ENCODE results near the gene NAV1.
"Not testable (repeated sequence)": the region's sequence is repeated elsewhere in the genome, so short reads cannot be mapped to it uniquely, and the experiment has no call there.

Gene NAV1, protein sequence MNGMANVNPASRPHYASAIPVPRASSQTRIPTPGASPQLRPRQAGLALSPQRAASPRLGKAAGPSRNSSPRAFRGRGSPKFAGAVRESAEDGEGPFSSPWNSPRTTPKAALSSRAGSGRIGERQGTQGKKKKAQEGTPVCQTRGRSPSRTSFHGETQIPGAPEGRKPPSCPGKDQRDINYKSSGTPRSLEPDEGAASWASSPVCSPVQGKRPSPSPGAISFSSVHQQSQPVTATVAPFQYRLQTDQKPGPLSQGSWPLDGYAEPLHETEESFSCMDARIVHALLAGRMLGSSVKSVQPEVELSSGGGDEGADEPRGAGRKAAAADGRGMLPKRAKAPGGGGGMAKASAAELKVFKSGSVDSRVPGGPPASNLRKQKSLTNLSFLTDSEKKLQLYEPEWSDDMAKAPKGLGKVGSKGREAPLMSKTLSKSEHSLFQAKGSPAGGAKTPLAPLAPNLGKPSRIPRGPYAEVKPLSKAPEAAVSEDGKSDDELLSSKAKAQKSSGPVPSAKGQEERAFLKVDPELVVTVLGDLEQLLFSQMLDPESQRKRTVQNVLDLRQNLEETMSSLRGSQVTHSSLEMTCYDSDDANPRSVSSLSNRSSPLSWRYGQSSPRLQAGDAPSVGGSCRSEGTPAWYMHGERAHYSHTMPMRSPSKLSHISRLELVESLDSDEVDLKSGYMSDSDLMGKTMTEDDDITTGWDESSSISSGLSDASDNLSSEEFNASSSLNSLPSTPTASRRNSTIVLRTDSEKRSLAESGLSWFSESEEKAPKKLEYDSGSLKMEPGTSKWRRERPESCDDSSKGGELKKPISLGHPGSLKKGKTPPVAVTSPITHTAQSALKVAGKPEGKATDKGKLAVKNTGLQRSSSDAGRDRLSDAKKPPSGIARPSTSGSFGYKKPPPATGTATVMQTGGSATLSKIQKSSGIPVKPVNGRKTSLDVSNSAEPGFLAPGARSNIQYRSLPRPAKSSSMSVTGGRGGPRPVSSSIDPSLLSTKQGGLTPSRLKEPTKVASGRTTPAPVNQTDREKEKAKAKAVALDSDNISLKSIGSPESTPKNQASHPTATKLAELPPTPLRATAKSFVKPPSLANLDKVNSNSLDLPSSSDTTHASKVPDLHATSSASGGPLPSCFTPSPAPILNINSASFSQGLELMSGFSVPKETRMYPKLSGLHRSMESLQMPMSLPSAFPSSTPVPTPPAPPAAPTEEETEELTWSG (N-terminal part only)

DNA sequence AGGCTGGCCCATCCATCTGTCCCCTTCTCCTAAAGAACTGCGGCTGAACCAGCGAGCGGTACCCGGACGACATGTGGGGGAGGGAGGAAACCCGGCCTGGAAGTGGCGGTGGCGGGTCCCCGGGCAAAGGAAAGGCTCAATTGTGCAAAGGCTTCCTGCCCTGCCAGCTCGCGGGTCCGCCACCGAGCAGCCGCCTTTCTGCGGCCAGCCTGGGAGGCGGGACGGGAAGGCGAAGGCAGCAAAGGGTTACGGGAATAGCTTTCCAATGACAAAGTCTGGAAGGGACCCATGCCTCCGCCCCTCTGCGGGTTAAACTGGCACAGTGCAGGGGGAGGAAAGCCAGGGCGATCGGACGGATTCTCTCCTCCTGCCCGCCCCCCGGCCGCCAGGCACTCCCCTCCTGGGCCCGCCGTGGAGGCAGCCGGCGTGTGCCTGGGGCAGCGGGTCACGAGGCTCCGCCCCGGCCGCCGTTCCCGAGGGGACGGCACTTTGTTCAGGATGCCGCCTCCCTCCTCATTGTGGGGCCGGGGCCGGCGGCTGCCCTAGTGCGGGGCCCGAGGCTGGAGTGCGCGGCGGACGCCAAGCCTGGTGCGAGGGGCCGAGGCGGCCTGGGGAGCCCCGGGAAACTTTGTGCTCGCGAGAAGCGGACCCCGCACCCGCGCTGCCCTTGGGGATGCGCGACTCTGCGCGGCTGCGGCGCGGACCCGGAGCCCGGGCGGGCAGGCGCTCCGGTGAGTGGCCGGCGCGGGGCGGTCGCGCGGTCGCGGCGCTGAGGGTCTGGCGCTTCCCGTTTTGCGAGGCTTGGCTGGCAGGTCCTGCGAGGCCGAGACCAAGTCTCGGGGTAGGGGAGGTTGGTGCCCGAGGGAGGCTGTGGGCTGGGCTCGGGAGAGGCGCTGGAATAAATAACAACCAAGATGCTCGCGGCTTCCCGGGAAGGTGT is at the start of gene NAV1:
NAV1 (plus strand) TSS at position 516 of the 940 bp plus-strand sequence. CDS start 83,758 bp downstream, outside the sequence.
- Mint-ChIP-seq H3K9me3 (no peaks in the 10 kb centered on the region), H3K4me1 (ENCODE audit: low read depth) (peaks cover 85% of the 10 kb centered on the region), H3K36me3 (ENCODE audit: low read depth) (no peaks in the 10 kb centered on the region), H3K27me3 (peaks cover 23% of the 10 kb centered on the region), H3K27ac (peak within 1 kb of the TSS; percentile 62), H3K4me3 (peak within 1 kb of the TSS; percentile 66)
- intact Hi-C loops (cut with micrococcal nuclease), result loop anchor here (5.0 to 10.0 kb wide), 2 partner anchors 253 to 436 kb away; no protein-coding TSS in a partner anchor

DNA sequence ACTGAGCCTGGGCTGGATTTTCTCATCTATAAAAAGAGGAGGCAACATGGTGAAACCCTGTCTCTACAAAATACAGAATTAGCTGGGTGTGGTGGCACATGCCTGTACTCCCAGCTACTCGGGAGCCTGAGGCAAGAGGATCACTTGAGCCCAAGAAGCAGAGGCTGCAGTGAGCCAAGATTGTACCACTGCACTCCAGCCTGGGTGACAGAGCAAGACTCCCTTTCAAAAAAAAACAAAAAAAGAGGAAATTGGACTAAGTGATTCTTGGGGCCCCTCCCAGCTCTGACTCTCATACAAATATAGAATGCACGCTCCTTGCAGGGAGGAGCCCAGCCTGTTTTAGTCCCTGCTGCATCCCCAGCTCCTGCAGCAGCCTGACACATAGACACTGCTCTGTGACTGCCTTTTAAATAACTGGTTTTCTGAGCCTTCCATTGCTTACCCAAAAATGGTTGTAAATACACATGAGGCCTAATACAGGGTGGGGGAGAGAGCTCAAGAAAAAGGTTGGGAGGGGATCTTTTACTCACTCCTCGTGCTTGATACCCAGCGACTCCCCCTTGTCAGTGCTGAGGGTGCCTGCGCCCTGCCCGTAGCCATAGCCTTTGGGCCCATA is 49.2 kb upstream of the NAV1 start:
- peaks cover 98% of the 10 kb centered on the region for H3K36me3 Mint-ChIP-seq (ENCODE audit: low read depth)
- H3K27me3 Mint-ChIP-seq, result no peaks in the 10 kb centered on the region
- peak overlapping the region; percentile 89 for H3K27ac Mint-ChIP-seq
- intact Hi-C loops (cut with micrococcal nuclease), result loop anchor here (2.0 kb wide), 1 partner anchor 17 kb away; the partner anchor contains the start of gene CSRP1
- peak overlapping the region; percentile 40 for H3K4me3 Mint-ChIP-seq
- peaks cover 63% of the 10 kb centered on the region for H3K4me1 Mint-ChIP-seq (ENCODE audit: low read depth)
- no peaks in the 10 kb centered on the region for H3K9me3 Mint-ChIP-seq

DNA sequence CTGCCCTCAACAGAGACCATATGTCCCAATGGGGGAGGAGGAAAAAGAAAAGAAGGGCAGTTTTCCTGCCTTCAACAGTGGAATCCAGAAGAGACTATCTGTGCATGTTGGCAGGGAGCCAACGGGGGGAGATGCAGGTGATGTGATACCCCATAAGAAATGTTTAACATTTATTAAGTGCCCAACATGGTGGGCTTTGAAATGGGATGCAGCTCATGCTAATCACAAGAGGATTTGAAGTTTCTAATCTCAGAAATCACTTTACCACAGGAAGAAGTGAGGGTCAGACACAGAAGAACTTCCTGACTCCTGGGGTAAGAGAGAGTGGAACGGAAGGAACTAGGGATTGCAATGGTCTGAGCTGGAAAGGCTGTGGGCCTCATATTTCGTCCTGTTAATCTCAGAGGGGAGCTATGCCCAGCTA is 48.2 kb upstream of the NAV1 start:
- H3K36me3 Mint-ChIP-seq (ENCODE audit: low read depth), result peaks cover 98% of the 10 kb centered on the region
- peaks cover 70% of the 10 kb centered on the region for H3K4me1 Mint-ChIP-seq (ENCODE audit: low read depth)
- no peaks in the 10 kb centered on the region for H3K9me3 Mint-ChIP-seq
- no peaks in the 10 kb centered on the region for H3K27me3 Mint-ChIP-seq
- intact Hi-C loops (cut with micrococcal nuclease), result no loop called here
- H3K4me3 Mint-ChIP-seq, result no peak overlapping the region
- peak overlapping the region; percentile 89 for H3K27ac Mint-ChIP-seq

DNA sequence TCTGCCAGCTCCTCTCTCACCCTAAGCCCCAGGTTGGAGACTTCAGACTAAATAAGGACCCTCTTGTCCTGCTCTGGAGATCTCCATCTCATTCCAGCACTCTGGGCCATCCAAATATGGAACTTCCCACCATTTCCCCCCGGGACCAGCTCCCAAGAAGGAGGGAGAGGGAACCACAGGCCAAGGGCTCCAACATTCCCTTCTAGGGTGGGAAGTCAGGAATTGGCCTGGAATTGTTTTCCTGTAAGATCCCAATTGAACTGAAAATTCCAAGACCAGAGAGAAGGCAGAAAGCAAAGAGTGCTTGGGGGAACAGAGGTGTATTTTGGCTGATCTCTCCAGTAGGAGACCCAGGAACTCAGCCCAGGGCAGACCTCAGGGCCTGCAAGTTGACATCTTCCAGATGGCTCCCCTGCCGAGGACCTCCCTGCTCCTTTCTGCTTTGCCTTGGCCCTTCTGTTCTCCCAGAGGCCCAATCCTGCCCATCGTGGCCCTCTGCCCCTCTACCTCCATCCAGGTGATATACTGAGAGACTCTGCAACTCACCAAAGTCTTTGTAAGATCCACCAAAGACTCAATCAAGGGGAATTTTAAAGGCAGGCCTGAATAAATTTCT is 46.9 kb upstream of the NAV1 start:
- H3K27me3 Mint-ChIP-seq, result no peaks in the 10 kb centered on the region
- H3K4me1 Mint-ChIP-seq (ENCODE audit: low read depth), result peaks cover 79% of the 10 kb centered on the region
- H3K27ac Mint-ChIP-seq, result peak overlapping the region; percentile 32
- H3K4me3 Mint-ChIP-seq, result no peak overlapping the region
- H3K36me3 Mint-ChIP-seq (ENCODE audit: low read depth), result peaks cover 98% of the 10 kb centered on the region
- H3K9me3 Mint-ChIP-seq, result no peaks in the 10 kb centered on the region
- intact Hi-C loops (cut with micrococcal nuclease), result no loop called here

DNA sequence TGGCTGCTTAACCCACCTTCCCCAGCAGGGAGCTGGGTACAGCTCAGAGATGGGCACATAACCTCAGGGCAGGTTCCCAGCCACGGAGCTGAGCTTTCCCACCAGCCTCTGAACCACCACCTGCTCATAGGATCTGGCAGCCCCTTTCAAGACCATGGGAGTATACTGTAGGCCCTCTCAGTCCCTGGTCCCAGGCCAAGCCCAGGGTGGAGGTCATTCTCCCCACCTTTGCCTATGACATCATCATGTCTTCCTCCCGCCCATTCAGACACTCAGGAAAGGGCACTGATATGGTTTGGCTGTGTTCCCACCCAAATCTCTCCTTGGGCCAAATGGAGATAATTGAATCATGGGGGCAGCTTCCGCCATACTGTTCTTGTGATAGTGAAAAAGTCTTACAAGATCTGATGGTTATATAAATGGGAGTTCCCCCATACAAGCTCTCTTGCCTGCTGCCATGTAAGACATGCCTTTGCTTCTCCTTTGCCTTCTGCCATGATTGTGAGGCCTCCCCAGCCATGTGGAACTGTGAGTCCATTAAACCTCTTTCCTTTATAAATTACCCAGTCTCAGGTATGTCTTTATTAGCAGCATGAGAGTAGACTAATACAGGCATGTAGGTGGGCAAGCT is 45.8 kb upstream of the NAV1 start:
- H3K4me1 Mint-ChIP-seq (ENCODE audit: low read depth), result peaks cover 82% of the 10 kb centered on the region
- H3K27ac Mint-ChIP-seq; H3K9me3 Mint-ChIP-seq; H3K27me3 Mint-ChIP-seq; intact Hi-C loops (cut with micrococcal nuclease); H3K4me3 Mint-ChIP-seq: not testable (repeated sequence)
- peaks cover 98% of the 10 kb centered on the region for H3K36me3 Mint-ChIP-seq (ENCODE audit: low read depth)

DNA sequence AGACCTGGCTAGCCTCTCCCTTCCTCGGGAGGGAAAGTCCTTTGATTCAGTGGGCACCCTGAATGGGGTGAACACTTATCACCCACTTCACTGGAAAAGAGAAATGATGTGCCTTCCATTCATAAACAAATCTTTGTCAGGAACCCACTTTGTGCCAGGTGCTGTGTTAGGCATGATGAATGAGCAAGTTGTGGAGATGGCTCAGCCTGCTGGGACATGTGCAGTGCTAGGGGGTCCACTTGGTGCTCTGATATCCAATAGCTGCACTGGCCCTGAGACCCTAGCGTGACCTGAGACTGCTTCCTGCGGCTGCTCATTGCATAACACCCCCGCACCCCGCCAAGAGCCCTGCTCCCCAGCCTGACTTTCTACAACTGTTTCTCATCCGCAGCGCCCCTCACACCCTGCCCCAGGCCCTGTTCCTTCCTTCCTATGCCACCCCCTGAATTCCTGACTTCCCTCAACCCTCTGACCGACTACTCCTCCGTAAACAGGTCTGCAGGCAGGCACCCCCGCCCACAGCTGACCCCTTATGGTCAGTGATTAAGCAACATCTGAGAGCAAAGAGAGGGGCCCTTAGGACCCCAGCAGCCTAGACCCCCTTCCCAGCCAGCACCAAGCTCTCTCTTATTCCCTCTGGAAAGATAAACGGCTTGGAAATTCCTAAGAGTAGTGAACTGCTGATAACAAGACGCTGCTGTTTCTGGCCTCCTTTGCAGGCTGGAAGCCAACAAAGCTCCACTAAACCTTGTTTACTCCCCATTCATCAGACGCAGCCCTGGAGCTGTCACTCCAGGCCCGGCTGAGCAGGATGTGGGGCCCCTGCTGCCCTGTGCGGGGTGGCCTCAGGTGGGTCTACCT is 44.9 kb upstream of the NAV1 start:
- intact Hi-C loops (cut with micrococcal nuclease), result no loop called here
- Mint-ChIP-seq H3K27me3 (no peaks in the 10 kb centered on the region), H3K36me3 (ENCODE audit: low read depth) (peaks cover 98% of the 10 kb centered on the region), H3K4me3 (no peak overlapping the region), H3K9me3 (no peaks in the 10 kb centered on the region), H3K4me1 (ENCODE audit: low read depth) (peaks cover 83% of the 10 kb centered on the region), H3K27ac (no peak overlapping the region)

DNA sequence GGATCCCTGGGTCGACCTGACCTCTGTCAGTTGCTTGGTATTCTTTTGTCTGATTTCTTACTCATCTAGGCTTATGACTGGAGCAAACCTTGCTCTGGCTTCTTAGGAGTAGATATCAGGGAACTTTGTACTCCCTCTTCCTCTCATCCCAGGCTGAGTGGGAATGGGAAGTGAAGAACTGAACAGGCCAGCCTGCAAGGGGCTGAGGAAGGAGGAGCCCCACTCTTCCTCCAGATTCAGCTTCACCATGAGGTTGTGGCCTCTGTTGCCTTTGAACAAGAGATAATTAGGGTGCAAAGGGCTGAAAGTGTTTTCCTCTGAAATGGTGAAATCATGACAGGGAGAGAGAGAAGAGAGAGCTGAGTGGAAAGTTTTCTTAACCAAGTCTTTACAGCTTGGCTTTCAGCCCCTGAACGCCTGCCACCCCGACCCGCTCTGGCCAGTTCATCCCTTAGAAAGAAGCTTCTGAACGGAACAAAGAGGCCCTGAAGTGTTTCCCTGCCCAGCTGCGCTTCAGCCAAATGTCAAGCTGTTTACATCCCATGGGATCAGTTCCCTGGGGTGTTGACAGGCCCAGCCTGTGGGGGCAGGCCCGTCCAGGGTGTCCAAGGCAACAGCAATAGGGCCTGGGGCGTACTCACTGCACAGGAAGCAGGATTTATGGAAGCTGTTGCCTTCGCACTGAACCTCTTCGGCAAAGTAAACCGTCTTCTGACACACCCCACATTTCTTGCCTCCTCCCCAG is 43.2 kb upstream of the NAV1 start:
- Mint-ChIP-seq H3K27me3 (no peaks in the 10 kb centered on the region), H3K36me3 (ENCODE audit: low read depth) (peaks cover 94% of the 10 kb centered on the region), H3K9me3 (no peaks in the 10 kb centered on the region), H3K4me1 (ENCODE audit: low read depth) (peaks cover 82% of the 10 kb centered on the region), H3K27ac (no peak overlapping the region), H3K4me3 (no peak overlapping the region)
- intact Hi-C loops (cut with micrococcal nuclease), result no loop called here

DNA sequence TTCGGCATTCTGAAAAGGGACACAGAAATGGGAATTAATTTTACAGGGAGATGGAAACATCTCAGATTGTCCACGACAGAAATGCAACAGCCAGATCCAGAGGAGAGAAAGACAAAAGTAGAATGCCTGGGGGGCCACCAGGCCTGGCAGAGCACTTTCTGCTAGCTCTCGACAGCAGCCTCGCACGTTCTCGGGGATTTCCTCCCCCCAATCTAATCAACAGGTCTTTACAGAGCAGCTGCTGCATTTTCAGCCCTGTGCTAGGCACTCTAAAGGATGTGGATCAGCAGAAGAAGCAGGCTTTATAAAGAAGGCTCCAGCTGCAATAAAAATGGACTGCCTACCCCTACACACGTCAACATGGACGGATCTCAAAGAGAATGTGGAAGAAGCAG is 42.6 kb upstream of the NAV1 start:
- Mint-ChIP-seq H3K27ac (no peak overlapping the region), H3K27me3 (no peaks in the 10 kb centered on the region), H3K4me3 (no peak overlapping the region), H3K9me3 (no peaks in the 10 kb centered on the region), H3K36me3 (ENCODE audit: low read depth) (peaks cover 90% of the 10 kb centered on the region), H3K4me1 (ENCODE audit: low read depth) (peaks cover 82% of the 10 kb centered on the region)
- intact Hi-C loops (cut with micrococcal nuclease), result no loop called here

DNA sequence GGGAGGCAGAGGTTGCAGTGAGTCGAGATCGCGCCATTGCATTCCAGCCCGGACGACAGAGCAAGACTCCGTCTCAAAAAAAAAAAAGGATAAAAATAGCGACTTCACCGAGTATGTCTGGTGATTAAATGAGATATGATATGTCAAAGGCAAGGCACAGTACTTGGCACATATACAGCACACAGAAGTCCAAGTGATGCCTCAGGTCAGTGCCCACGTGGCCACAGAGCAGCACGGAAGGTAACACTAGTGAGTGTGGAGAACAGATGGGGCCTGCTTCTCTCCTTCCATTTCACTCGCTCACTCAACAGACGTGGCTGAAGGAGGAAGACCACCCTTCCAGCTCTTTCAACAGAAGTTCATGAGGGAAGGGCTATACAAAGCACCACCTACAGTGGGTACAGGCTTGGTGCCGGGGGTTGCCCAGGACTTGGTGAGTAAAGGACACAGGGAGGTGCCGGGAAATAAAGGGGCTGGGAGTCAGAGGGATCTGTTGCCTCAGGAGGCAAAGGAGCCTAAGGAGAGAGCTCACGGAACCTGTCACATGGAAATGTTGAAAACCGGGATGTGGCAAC is 40.9 kb upstream of the NAV1 start:
- no peak overlapping the region for H3K4me3 Mint-ChIP-seq
- H3K36me3 Mint-ChIP-seq (ENCODE audit: low read depth), result peaks cover 85% of the 10 kb centered on the region
- H3K27me3 Mint-ChIP-seq, result no peaks in the 10 kb centered on the region
- no peak overlapping the region for H3K27ac Mint-ChIP-seq
- intact Hi-C loops (cut with micrococcal nuclease), result no loop called here
- H3K4me1 Mint-ChIP-seq (ENCODE audit: low read depth), result peaks cover 81% of the 10 kb centered on the region
- no peaks in the 10 kb centered on the region for H3K9me3 Mint-ChIP-seq

DNA sequence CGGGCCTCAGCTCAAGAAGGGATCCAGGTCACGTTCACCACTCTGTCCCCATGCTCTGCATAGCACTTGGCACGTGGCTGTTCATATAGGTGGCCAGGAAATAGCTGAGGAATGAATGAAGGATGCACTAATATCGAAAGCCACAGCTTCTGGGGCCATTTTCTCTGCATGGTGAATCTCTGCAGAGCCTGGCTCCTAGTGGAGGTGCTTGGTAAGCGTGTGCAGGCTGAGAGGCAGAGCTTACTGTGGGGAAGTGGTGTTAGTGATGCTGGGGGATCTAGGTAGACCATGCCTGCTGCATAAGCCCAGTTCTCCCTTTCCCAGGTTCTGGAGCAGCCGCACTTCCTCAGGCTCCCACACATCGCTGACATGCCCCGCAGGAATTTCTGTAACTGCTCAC is 40.3 kb upstream of the NAV1 start:
- intact Hi-C loops (cut with micrococcal nuclease), result no loop called here

More for the DNA sequence above, 40.3 kb upstream of the NAV1 start:
- no peaks in the 10 kb centered on the region for H3K9me3 Mint-ChIP-seq
- no peaks in the 10 kb centered on the region for H3K27me3 Mint-ChIP-seq
- H3K27ac Mint-ChIP-seq, result no peak overlapping the region
- peaks cover 85% of the 10 kb centered on the region for H3K36me3 Mint-ChIP-seq (ENCODE audit: low read depth)
- H3K4me3 Mint-ChIP-seq, result no peak overlapping the region
- H3K4me1 Mint-ChIP-seq (ENCODE audit: low read depth), result peaks cover 81% of the 10 kb centered on the region

Measured in dendritic cell treated with granulocyte-macrophage colony-stimulating factor and Interleukin-4, amounts not matched to agents 40 ng/mL and 50 ng/mL, for 4 days (primary cell).